Neural cell (in vitro differentiated cells): Measurements from ENCODE around the gene POLN. TPM values are rescaled to one million over a fixed set of nuclear protein-coding genes. Genes with fewer than 3 reads are reported as not detected.

Source experiments
- H2AFZ ChIP-seq: fragments of 200-600, 300-800 bp; sonication (generic), shearing (Covaris generic); 2 replicates; pipeline ENCODE4 v1.6.0; 2014; ENCODE audit warnings: low read depth, mild to moderate bottlenecking, antibody characterized with exemption, low read length, moderate library complexity
- H3F3A ChIP-seq: fragments of 200-600 bp; shearing (Covaris generic); 2 replicates; pipeline ENCODE4 v1.6.1; 2016; ENCODE audit warnings: mild to moderate bottlenecking, moderate library complexity, mixed read lengths, antibody characterized with exemption, low read length; ENCODE audit not compliant: insufficient read depth, poor library complexity, severe bottlenecking
- H3K27ac ChIP-seq: fragments of 200-600, 300-800 bp; sonication (generic), shearing (Covaris generic); 2 replicates; pipeline ENCODE4 v1.5.1; 2014; ENCODE audit warnings: mild to moderate bottlenecking, low read length, moderate library complexity
- H3K27me3 ChIP-seq: fragments of 300-800, 200-600 bp; sonication (generic), shearing (Covaris generic); 2 replicates; pipeline ENCODE4 v1.6.0; 2014; ENCODE audit warnings: mild to moderate bottlenecking, low read depth, low read length, moderate library complexity; ENCODE audit not compliant: insufficient read depth
- H3K36me3 ChIP-seq: fragments of 300-800, 200-600 bp; sonication (generic), shearing (Covaris generic); 2 replicates; pipeline ENCODE4 v1.5.1; 2014; ENCODE audit warnings: mild to moderate bottlenecking, antibody characterized with exemption, low read length, moderate library complexity; ENCODE audit not compliant: insufficient read depth
- H3K4me2 ChIP-seq: fragments of 300-800, 200-600 bp; sonication (generic), shearing (Covaris generic); 2 replicates; pipeline ENCODE4 v1.6.0; 2014; ENCODE audit warnings: mild to moderate bottlenecking, low read length
- H3K4me3 ChIP-seq: fragments of 300-800, 200-600 bp; sonication (generic), shearing (Covaris generic); 2 replicates; pipeline ENCODE4 v1.5.1; 2014; ENCODE audit warnings: mild to moderate bottlenecking, low read length, moderate library complexity
- H3K79me2 ChIP-seq: fragments of 200-600 bp; shearing (Covaris generic); replicated peaks from 2 replicates; pipeline ENCODE4 v1.6.0; 2014; ENCODE audit warnings: mild to moderate bottlenecking, low read length, moderate library complexity; ENCODE audit not compliant: insufficient read depth
- H3K9ac ChIP-seq: fragments of 300-800, 200-600 bp; sonication (generic), shearing (Covaris generic); 2 replicates; pipeline ENCODE4 v1.6.1; 2016; ENCODE audit warnings: mild to moderate bottlenecking, low read length, mixed read lengths
- H3K9me2 ChIP-seq: fragments of 200-600 bp; shearing (Covaris generic); 2 replicates; pipeline ENCODE4 v1.6.1; 2016; ENCODE audit warnings: mild to moderate bottlenecking, low read length, mixed read lengths; ENCODE audit not compliant: insufficient read depth
- H3K9me3 ChIP-seq: fragments of 200-600, 300-800 bp; sonication (generic), shearing (Covaris generic); 2 replicates; pipeline ENCODE4 v1.6.1; 2016; ENCODE audit warnings: mild to moderate bottlenecking, mixed run types, low read length, moderate library complexity, mixed read lengths
- H4K20me1 ChIP-seq: fragments of 200-600 bp; shearing (Covaris generic); 2 replicates; pipeline ENCODE4 v1.6.1; 2016; ENCODE audit warnings: mild to moderate bottlenecking, mixed run types; ENCODE audit not compliant: insufficient read depth
- CTCF ChIP-seq: fragments of 450-650 bp; IDR thresholded peaks from 2 replicates; pipeline ENCODE4 v1.5.1; 2014; ENCODE audit warnings: antibody characterized with exemption, mild to moderate bottlenecking, moderate library complexity; ENCODE audit not compliant: poor library complexity, severe bottlenecking
- EP300 ChIP-seq: fragments of 450-650 bp; conservative IDR thresholded peaks from 2 replicates; pipeline ENCODE4 v1.6.1; 2014; ENCODE audit warnings: antibody characterized with exemption, mild to moderate bottlenecking, moderate library complexity; ENCODE audit not compliant: poor library complexity, severe bottlenecking
- EZH2 ChIP-seq: fragments of 200-600, 300-800 bp; shearing (Covaris generic), sonication (generic); IDR thresholded peaks from 2 replicates; pipeline ENCODE4 v1.6.1; 2014; ENCODE audit warnings: antibody characterized with exemption, low read length, borderline replicate concordance, mild to moderate bottlenecking; ENCODE audit not compliant: insufficient read depth, poor library complexity, severe bottlenecking
- MXI1 ChIP-seq: fragments of 450-650 bp; conservative IDR thresholded peaks from 2 replicates; pipeline ENCODE4 v1.6.1; 2014; ENCODE audit warnings: antibody characterized with exemption, mild to moderate bottlenecking; ENCODE audit not compliant: poor library complexity, severe bottlenecking
- POLR2AphosphoS5 ChIP-seq: IDR thresholded peaks from 2 replicates; pipeline ENCODE4 v1.6.1; 2012
- RAD21 ChIP-seq: fragments of 450-650 bp; conservative IDR thresholded peaks from 2 replicates; pipeline ENCODE4 v1.6.1; 2014; ENCODE audit warnings: antibody characterized with exemption, mild to moderate bottlenecking, moderate library complexity
- SMC3 ChIP-seq: fragments of 450-650 bp; conservative IDR thresholded peaks from 2 replicates; pipeline ENCODE4 v1.6.1; 2014; ENCODE audit warnings: antibody characterized with exemption, mild to moderate bottlenecking, moderate library complexity; ENCODE audit not compliant: poor library complexity
- TAF1 ChIP-seq: IDR thresholded peaks from 2 replicates; pipeline ENCODE4 v1.6.1; 2012; ENCODE audit warnings: low read depth
- polyA plus RNA-seq: library from polyadenylated mRNA; depleted of rRNA; stranded (reverse); fragments of >200 nt; gene quantifications from 2 replicates; pipeline ENCODE4 v1.2.3, GENCODE V29; 2014
- small RNA-seq, 3 experiments: library from RNA; depleted of rRNA; stranded (forward); fragments of <200 nt; gene quantifications; one replicate each; pipeline ENCODE3, GENCODE V24; 2012
- TF ChIP-seq, protein P1 (sequence below): IDR thresholded peaks from 2 replicates; pipeline ENCODE4 v1.6.1; 2012; ENCODE audit warnings: borderline replicate concordance

The POLN gene
- polyA plus RNA-seq, 1 donor from 2014 or later: 1.1 TPM

DNA sequence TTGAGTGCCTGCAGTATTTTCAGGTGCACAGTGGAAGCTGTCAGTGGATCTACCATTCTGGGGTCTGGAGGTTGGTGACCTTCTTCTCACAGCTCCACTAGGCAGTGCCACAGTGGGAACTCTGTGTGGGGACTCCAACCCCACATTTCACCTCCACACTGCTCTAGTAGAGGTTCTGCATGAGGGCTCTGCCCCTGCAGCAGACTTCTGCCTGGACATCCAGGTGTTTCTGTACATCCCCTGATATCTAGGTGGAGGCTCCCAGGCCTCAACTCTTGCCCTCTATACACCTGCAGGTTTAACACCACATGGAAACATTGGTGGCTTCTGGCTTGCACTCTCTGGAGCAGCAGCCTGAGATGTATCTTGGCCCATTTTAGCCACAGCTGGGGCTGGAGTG, 216.1 kb downstream of the POLN start:
- no peaks in the 10 kb centered on the region for H4K20me1 ChIP-seq
- no peaks in the 10 kb centered on the region for H3K9me2 ChIP-seq
- H3K27ac ChIP-seq: no peak overlapping the region
- H3F3A ChIP-seq: no peaks in the 10 kb centered on the region
- no peaks in the 10 kb centered on the region for H3K36me3 ChIP-seq
- H3K27me3 ChIP-seq: no peaks in the 10 kb centered on the region
- no peak overlapping the region for H2AFZ ChIP-seq
- H3K9ac ChIP-seq: no peak overlapping the region
- no peak overlapping the region for H3K4me3 ChIP-seq
- H3K9me3 ChIP-seq: no peaks in the 10 kb centered on the region
- H3K4me2 ChIP-seq: no peak overlapping the region
- no peaks in the 10 kb centered on the region for H3K79me2 ChIP-seq
- no peak for TF ChIP-seq EZH2
- no peak for TF ChIP-seq RAD21
- no peak for TF ChIP-seq MXI1
- TF ChIP-seq SMC3: no peak
- TF ChIP-seq POLR2AphosphoS5: no peak

DNA sequence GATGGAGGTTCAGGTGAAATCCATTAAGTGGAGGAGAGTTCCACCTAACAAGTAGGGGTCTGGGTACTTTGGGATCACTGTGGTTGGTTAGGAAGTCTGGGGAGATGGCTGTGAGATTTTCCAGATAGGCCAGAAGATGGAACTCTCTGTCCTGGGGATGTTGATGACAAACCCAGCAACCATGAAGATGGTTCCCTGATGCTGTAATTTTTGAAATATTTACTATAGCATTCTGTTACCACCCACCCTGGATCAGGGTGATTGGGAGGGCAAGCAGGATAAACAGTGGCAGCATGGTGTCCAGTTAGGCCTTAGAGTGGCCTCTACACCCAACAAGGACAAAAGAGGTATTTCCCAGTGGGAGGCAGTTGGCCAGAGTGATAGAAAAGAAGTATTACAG, 217.2 kb downstream of the POLN start:
- Histone ChIP-seq H3K36me3 (no peaks in the 10 kb centered on the region), H3K27me3 (no peaks in the 10 kb centered on the region)

More for the DNA sequence above, 217.2 kb downstream of the POLN start:
- Histone ChIP-seq H3K27ac (no peak overlapping the region), H4K20me1 (no peaks in the 10 kb centered on the region), H3K9ac (no peak overlapping the region), H2AFZ (no peak overlapping the region), H3K9me2 (no peaks in the 10 kb centered on the region), H3K9me3 (no peaks in the 10 kb centered on the region), H3K4me3 (no peak overlapping the region), H3K4me2 (no peak overlapping the region), H3F3A (no peaks in the 10 kb centered on the region), H3K79me2 (no peaks in the 10 kb centered on the region)
- TF ChIP-seq TAF1 (no peak), EP300 (no peak), CTCF (no peak), EZH2 (no peak), POLR2AphosphoS5 (no peak), SMC3 (no peak), RAD21 (no peak), MXI1 (no peak)
- TF ChIP-seq, protein P1, sequence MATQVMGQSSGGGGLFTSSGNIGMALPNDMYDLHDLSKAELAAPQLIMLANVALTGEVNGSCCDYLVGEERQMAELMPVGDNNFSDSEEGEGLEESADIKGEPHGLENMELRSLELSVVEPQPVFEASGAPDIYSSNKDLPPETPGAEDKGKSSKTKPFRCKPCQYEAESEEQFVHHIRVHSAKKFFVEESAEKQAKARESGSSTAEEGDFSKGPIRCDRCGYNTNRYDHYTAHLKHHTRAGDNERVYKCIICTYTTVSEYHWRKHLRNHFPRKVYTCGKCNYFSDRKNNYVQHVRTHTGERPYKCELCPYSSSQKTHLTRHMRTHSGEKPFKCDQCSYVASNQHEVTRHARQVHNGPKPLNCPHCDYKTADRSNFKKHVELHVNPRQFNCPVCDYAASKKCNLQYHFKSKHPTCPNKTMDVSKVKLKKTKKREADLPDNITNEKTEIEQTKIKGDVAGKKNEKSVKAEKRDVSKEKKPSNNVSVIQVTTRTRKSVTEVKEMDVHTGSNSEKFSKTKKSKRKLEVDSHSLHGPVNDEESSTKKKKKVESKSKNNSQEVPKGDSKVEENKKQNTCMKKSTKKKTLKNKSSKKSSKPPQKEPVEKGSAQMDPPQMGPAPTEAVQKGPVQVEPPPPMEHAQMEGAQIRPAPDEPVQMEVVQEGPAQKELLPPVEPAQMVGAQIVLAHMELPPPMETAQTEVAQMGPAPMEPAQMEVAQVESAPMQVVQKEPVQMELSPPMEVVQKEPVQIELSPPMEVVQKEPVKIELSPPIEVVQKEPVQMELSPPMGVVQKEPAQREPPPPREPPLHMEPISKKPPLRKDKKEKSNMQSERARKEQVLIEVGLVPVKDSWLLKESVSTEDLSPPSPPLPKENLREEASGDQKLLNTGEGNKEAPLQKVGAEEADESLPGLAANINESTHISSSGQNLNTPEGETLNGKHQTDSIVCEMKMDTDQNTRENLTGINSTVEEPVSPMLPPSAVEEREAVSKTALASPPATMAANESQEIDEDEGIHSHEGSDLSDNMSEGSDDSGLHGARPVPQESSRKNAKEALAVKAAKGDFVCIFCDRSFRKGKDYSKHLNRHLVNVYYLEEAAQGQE: no peak

Small RNA genes lying within 50 kb of the gene (small RNA-seq; reads per million reads assigned to genes)
- 0 reads per million in 3 experiments for gene COX6B1P5

Other genes starting within 250 kb of the POLN start
- 40.5 and 56.7 TPM in 2 replicates for gene NELFA, start 233.1 kb downstream of the POLN start, polyA plus RNA-seq
- gene NAT8L, start 182.8 kb downstream of the POLN start, polyA plus RNA-seq: 12.6 and 15.4 TPM in 2 replicates
- 29.0 and 34.2 TPM in 2 replicates for gene HAUS3, start within 50 bp of the POLN start, polyA plus RNA-seq
- 58.4 and 65.4 TPM in 2 replicates for gene MXD4, start 20.0 kb upstream of the POLN start, polyA plus RNA-seq
- 2.4 and 2.6 TPM in 2 replicates for gene ZFYVE28, start 176.5 kb upstream of the POLN start, polyA plus RNA-seq
- gene CFAP99, start 176.8 kb upstream of the POLN start, polyA plus RNA-seq: not detected in 2 replicates
- 48.2 and 67.9 TPM in 2 replicates for gene RNF4, start 227.0 kb upstream of the POLN start, polyA plus RNA-seq